ENCODE measurements around the gene PPM1L. TPM values are rescaled to one million over a fixed set of nuclear protein-coding genes. Genes with fewer than 3 reads are reported as not detected.
A peak's percentile ranks its signal among the peaks of the same experiment; 100 is the strongest.
"Not testable (repeated sequence)": the region's sequence is repeated elsewhere in the genome, so short reads cannot be mapped to it uniquely, and the experiment has no call there.

The PPM1L gene
- total RNA-seq, 1 donor from 2014 or later = 5.8 TPM

- ChIA-PET CTCF (no interaction called here), POLR2A (interaction anchor here (0.6 kb wide), 1 partner anchor 10 kb away, joined by 4 read pairs; no protein-coding TSS in a partner anchor)
- Mint-ChIP-seq H3K9me3 (peaks cover 8% of the 10 kb centered on the region), H3K27me3 (no peaks in the 10 kb centered on the region), H3K4me1 (no peaks in the 10 kb centered on the region), H3K36me3 (ENCODE audit: low read depth) (peaks cover 8% of the 10 kb centered on the region), H3K27ac (no peak overlapping the region), H3K4me3 (no peak overlapping the region)
- TF ChIP-seq CTCF (IDR thresholded peaks at IDR 0.05) = no peak
- no peak for ATAC-seq (ENCODE audit: low read depth)
- DNase-seq = no peak
- intact Hi-C loops (cut with micrococcal nuclease) = no loop called here
Measured at GRCh38 chr3:161026612-161027510, 270.8 kb downstream of the PPM1L start.

DNA sequence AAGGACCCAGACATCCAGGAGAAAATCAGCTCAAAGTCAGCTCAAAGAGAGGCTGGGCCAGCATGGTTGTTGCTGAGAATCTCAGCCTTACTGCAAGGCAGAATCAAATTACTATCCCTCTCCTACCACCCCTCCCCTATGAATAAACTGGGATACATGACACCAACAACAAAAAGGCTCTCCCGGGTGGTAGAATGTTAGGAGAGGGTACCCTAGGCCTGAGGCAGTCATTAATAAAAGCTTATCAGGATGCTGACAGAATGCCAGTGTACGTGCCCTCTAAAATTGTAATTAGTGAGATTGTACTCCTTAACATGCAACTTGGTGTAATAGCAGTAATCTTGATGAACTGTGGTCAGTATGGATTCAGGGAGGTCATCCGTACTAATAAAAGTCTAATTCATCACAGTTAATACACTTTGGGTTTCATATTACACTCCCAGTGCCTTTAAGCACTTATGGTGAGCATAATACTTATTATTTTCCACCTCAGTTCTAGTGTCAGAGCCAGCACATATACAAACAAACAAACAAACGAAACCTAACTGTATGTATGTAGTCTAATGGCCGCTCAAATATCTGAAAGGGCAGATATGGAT is 272.6 kb downstream of the PPM1L start:
- Mint-ChIP-seq H3K27me3 (no peaks in the 10 kb centered on the region), H3K9me3 (peaks cover 1% of the 10 kb centered on the region), H3K27ac (no peak overlapping the region), H3K36me3 (ENCODE audit: low read depth) (no peaks in the 10 kb centered on the region), H3K4me3 (no peak overlapping the region), H3K4me1 (no peaks in the 10 kb centered on the region)
- TF ChIP-seq CTCF (IDR thresholded peaks at IDR 0.05) = no peak
- ChIA-PET POLR2A (no interaction called here), CTCF (no interaction called here)
- DNase-seq = no peak
- no peak for ATAC-seq (ENCODE audit: low read depth)
- intact Hi-C loops (cut with micrococcal nuclease) = no loop called here

DNA sequence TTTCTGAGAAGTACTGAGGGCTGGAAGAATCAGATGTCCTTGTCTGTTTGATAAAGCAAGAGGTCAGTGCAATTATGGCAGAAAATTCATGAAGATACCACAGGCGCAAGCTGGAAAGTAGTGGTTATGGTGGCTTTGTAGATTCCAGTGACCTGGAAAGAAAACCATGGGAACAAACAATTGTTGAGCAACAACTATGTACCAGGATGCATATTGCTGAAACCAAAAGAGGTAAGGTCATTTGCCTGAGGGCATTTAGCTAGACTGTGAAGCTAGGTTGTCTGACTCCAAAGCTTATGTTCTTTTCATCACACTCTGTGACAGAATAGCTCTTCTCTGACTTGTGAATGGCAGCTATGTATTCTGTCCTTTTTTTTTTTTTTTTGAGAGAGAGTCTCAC is 275.1 kb downstream of the PPM1L start:
- ChIA-PET CTCF (no interaction called here), POLR2A (no interaction called here)
- TF ChIP-seq CTCF (IDR thresholded peaks at IDR 0.05) = no peak
- intact Hi-C loops (cut with micrococcal nuclease) = no loop called here
- H3K27ac Mint-ChIP-seq = no peak overlapping the region
- H3K27me3 Mint-ChIP-seq = no peaks in the 10 kb centered on the region
- ATAC-seq (ENCODE audit: low read depth) (no peak), DNase-seq (no peak)
- H3K9me3 Mint-ChIP-seq = no peaks in the 10 kb centered on the region
- H3K4me1 Mint-ChIP-seq = peaks cover 19% of the 10 kb centered on the region
- H3K4me3 Mint-ChIP-seq = no peak overlapping the region
- no peaks in the 10 kb centered on the region for H3K36me3 Mint-ChIP-seq (ENCODE audit: low read depth)

DNA sequence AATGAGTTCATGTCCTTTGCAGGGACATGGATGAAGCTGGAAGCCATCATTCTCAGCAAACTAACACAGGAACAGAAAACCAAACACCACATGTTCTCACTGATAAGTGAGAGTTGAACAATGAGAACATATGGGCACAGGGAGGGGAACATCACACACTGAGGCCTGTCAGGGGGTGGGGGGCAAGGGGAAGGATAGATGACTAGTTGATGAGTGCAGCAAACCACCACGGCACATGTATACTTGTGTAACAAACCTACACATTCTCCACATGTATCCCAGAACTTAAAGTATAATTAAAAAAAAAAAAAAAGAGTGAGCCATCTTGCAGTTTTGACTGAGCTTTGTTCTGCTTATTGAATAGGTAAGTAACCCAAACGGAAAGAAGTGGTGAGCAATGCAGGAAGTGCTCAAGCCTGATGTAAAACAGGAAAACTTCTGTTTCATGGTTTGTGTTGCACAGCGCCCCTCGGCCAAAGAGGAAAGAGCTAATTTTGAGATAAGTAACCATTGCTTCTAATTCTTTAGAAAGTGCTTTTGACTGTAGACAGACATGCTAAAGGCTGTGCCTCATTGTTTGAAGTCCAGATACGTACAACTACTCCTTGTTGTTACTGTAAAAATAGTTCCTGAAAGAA is 279.0 kb downstream of the PPM1L start:
- Mint-ChIP-seq H3K4me1 (peaks cover 19% of the 10 kb centered on the region), H3K4me3 (peak overlapping the region; percentile 56), H3K27ac (peak overlapping the region; percentile 59)
- ATAC-seq (ENCODE audit: low read depth) = peak; percentile 75
- not testable (repeated sequence) for H3K36me3 Mint-ChIP-seq (ENCODE audit: low read depth); H3K9me3 Mint-ChIP-seq; DNase-seq; H3K27me3 Mint-ChIP-seq
- intact Hi-C loops (cut with micrococcal nuclease) = loop anchor here (1.0 to 5.0 kb wide), 2 partner anchors 34 to 67 kb away; no protein-coding TSS in a partner anchor
- CTCF ChIA-PET = interaction anchor here (0.7 to 1.1 kb wide), 2 partner anchors 17 to 35 kb away, joined by 3 to 6 read pairs; no protein-coding TSS in a partner anchor
- POLR2A ChIA-PET = interaction anchor here (0.6 to 1.9 kb wide), 3 partner anchors 35 to 1132 kb away, joined by 3 to 14 read pairs (median 13); no protein-coding TSS in a partner anchor

GRCh38 chr3:161035711-161036110 is 279.7 kb downstream of the PPM1L start:
- no peak overlapping the region for H3K27ac Mint-ChIP-seq
- no peak for TF ChIP-seq CTCF (IDR thresholded peaks at IDR 0.05)

More at GRCh38 chr3:161035711-161036110, 279.7 kb downstream of the PPM1L start:
- DNase-seq = no peak
- H3K9me3 Mint-ChIP-seq = no peaks in the 10 kb centered on the region
- ChIA-PET CTCF (interaction anchor here (0.7 to 1.1 kb wide), 2 partner anchors 18 to 34 kb away, joined by 3 to 6 read pairs; no protein-coding TSS in a partner anchor), POLR2A (interaction anchor here (1.2 to 1.9 kb wide), 2 partner anchors 34 to 186 kb away, joined by 13 to 14 read pairs; no protein-coding TSS in a partner anchor)
- ATAC-seq (ENCODE audit: low read depth) = peak; percentile 47
- peak overlapping the region; percentile 54 for H3K4me3 Mint-ChIP-seq
- peaks cover 19% of the 10 kb centered on the region for H3K4me1 Mint-ChIP-seq
- no peaks in the 10 kb centered on the region for H3K36me3 Mint-ChIP-seq (ENCODE audit: low read depth)
- intact Hi-C loops (cut with micrococcal nuclease) = loop anchor here (1.0 to 5.0 kb wide), 2 partner anchors 34 to 67 kb away; no protein-coding TSS in a partner anchor
- H3K27me3 Mint-ChIP-seq = no peaks in the 10 kb centered on the region

Data from activated B cell treated with CpG ODN at 0.5 μM for 24 hours (primary cell).